ENCODE measurements around the gene TSHZ2.

TSHZ2 gene

DNA sequence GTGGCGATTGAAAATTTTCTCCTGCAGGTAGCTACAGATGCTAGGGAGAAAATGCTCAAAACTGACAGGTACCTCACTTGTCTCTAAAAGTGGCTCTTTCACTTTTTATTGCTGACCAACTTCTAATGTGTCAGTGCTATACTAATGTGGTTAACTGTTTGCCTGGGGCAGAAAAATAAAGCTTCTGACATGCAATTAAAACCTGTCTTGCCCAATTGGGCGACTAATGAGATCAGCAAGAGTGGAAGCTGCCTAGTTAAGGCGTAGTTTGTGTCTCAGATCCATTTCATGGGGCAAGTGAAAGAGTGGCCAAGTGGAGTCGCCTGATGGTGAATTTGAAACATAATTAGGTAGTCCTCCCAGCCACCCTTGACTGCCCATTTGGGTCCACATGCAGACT is 193.3 kb downstream of the TSHZ2 start:
- no peak for TF ChIP-seq TAF1 (IDR thresholded peaks at IDR 0.05; ENCODE audit: borderline replicate concordance, insufficient read depth, low read length)
- no peak for TF ChIP-seq POLR2AphosphoS5 (IDR thresholded peaks at IDR 0.05; ENCODE audit: low read depth, low read length)
- no peak for TF ChIP-seq SIN3A (IDR thresholded peaks at IDR 0.05; ENCODE audit: borderline replicate concordance, insufficient read depth, low read length)
- TF ChIP-seq, protein P1, sequence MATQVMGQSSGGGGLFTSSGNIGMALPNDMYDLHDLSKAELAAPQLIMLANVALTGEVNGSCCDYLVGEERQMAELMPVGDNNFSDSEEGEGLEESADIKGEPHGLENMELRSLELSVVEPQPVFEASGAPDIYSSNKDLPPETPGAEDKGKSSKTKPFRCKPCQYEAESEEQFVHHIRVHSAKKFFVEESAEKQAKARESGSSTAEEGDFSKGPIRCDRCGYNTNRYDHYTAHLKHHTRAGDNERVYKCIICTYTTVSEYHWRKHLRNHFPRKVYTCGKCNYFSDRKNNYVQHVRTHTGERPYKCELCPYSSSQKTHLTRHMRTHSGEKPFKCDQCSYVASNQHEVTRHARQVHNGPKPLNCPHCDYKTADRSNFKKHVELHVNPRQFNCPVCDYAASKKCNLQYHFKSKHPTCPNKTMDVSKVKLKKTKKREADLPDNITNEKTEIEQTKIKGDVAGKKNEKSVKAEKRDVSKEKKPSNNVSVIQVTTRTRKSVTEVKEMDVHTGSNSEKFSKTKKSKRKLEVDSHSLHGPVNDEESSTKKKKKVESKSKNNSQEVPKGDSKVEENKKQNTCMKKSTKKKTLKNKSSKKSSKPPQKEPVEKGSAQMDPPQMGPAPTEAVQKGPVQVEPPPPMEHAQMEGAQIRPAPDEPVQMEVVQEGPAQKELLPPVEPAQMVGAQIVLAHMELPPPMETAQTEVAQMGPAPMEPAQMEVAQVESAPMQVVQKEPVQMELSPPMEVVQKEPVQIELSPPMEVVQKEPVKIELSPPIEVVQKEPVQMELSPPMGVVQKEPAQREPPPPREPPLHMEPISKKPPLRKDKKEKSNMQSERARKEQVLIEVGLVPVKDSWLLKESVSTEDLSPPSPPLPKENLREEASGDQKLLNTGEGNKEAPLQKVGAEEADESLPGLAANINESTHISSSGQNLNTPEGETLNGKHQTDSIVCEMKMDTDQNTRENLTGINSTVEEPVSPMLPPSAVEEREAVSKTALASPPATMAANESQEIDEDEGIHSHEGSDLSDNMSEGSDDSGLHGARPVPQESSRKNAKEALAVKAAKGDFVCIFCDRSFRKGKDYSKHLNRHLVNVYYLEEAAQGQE (IDR thresholded peaks at IDR 0.05; ENCODE audit: insufficient read depth in 1 of 2, low read depth in 2 of 2, low read length in 2 of 2) = no peak
- TF ChIP-seq FOXP2 (optimal IDR thresholded peaks at IDR 0.05; ENCODE audit: borderline replicate concordance, extremely low read depth, extremely low read length, insufficient read depth) = no peak

DNA sequence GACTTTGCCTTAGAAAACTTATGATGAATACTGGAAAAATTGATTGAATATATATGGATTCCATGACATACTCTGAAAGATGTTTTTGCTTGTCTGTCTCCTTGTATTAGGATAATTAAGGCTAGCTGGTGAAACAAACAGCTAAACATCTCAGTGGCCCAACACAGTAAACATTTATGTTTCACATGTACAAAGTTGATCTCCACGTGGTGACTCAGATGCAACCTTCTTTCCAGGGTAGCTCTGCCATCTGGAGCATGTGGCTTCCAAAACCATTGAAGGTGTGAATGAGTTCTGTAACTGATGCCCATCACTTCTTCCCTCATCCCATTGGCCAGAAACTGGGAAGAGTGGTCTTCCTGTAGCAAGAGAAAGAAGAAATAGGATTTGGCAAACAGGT is 196.3 kb downstream of the TSHZ2 start:
- TF ChIP-seq, protein P1 (IDR thresholded peaks at IDR 0.05; ENCODE audit: insufficient read depth in 1 of 2, low read depth in 2 of 2, low read length in 2 of 2) = no peak
- TF ChIP-seq FOXP2 (optimal IDR thresholded peaks at IDR 0.05; ENCODE audit: borderline replicate concordance, extremely low read depth, extremely low read length, insufficient read depth) (no peak), SIN3A (IDR thresholded peaks at IDR 0.05; ENCODE audit: borderline replicate concordance, insufficient read depth, low read length) (no peak), TAF1 (IDR thresholded peaks at IDR 0.05; ENCODE audit: borderline replicate concordance, insufficient read depth, low read length) (no peak), POLR2AphosphoS5 (IDR thresholded peaks at IDR 0.05; ENCODE audit: low read depth, low read length) (no peak)

DNA sequence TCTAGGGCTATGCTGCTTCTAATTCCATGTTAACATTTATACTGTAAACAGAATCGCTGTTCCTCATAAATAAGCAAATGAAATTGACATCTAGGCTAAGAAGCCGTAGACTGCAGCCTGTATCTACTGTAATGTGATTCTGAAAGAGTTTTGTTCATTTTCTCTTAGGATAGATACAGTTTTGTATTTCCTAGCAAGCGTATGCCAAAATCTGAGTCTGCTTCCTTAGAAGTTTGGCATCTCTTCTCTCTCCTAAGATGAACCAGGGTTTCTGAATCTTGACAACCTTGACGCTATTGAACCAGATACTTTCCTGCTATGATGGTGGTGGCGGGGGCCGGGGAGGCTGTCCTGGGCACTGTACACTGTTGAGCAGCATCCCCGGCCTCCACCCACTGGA is 198.0 kb downstream of the TSHZ2 start:
- TF ChIP-seq POLR2AphosphoS5 (IDR thresholded peaks at IDR 0.05; ENCODE audit: low read depth, low read length) = no peak
- TF ChIP-seq SIN3A (IDR thresholded peaks at IDR 0.05; ENCODE audit: borderline replicate concordance, insufficient read depth, low read length) = no peak
- TF ChIP-seq, protein P1 (IDR thresholded peaks at IDR 0.05; ENCODE audit: insufficient read depth in 1 of 2, low read depth in 2 of 2, low read length in 2 of 2) = no peak
- TF ChIP-seq TAF1 (IDR thresholded peaks at IDR 0.05; ENCODE audit: borderline replicate concordance, insufficient read depth, low read length) = no peak
- no peak for TF ChIP-seq FOXP2 (optimal IDR thresholded peaks at IDR 0.05; ENCODE audit: borderline replicate concordance, extremely low read depth, extremely low read length, insufficient read depth)

DNA sequence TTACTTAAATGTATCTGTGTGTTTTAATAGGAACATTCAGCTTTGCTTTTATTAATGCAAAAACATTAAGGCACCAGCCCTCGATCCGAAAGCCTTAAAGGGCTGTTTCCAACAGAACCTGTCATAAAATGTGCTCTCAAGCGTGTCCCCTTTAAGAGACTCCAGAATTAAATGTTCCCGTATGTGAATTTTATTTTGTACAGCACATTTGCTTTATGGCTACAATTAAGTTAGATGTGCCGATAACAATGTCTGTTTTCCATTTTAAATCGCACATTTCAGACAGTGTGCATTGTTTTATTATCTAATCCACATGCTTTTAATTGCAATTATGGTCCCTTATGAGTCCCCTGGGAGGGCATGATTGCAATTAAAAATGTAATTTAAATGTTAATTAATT is 198.9 kb downstream of the TSHZ2 start:
- TF ChIP-seq, protein P1 (IDR thresholded peaks at IDR 0.05; ENCODE audit: insufficient read depth in 1 of 2, low read depth in 2 of 2, low read length in 2 of 2) = no peak
- TF ChIP-seq FOXP2 (optimal IDR thresholded peaks at IDR 0.05; ENCODE audit: borderline replicate concordance, extremely low read depth, extremely low read length, insufficient read depth) (no peak), POLR2AphosphoS5 (IDR thresholded peaks at IDR 0.05; ENCODE audit: low read depth, low read length) (no peak), TAF1 (IDR thresholded peaks at IDR 0.05; ENCODE audit: borderline replicate concordance, insufficient read depth, low read length) (no peak), SIN3A (IDR thresholded peaks at IDR 0.05; ENCODE audit: borderline replicate concordance, insufficient read depth, low read length) (no peak)

DNA sequence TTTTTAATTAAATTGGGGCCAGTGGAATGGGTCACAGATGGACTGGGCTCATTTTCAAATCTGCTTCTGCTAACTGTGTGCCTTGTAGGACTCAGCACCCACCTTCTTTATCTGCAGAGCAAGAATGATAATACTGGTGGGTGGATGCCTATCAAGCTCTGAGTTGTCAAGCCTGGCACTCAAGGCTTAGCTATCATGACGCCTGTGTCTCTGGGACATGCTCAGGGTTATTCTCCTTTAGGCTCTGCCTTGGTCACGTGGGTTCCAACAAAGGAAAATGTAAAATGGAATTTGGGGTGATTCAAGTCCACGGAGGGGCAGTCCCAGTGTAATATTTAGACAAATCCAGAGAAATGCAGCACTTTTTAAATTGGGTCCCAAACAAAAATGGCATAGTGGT is 202.3 kb downstream of the TSHZ2 start:
- no peak for TF ChIP-seq FOXP2 (optimal IDR thresholded peaks at IDR 0.05; ENCODE audit: borderline replicate concordance, extremely low read depth, extremely low read length, insufficient read depth)

Measured in PFSK-1 (cell line).